Measurements from ENCODE around the gene LDLRAD4. TPM values are rescaled to one million over a fixed set of nuclear protein-coding genes. Genes with fewer than 3 reads are reported as not detected.

The LDLRAD4 gene
- 0.54 TPM in 1 of 2 replicates, not detected in the other for total RNA-seq (ENCODE audit: low replicate concordance)

DNA sequence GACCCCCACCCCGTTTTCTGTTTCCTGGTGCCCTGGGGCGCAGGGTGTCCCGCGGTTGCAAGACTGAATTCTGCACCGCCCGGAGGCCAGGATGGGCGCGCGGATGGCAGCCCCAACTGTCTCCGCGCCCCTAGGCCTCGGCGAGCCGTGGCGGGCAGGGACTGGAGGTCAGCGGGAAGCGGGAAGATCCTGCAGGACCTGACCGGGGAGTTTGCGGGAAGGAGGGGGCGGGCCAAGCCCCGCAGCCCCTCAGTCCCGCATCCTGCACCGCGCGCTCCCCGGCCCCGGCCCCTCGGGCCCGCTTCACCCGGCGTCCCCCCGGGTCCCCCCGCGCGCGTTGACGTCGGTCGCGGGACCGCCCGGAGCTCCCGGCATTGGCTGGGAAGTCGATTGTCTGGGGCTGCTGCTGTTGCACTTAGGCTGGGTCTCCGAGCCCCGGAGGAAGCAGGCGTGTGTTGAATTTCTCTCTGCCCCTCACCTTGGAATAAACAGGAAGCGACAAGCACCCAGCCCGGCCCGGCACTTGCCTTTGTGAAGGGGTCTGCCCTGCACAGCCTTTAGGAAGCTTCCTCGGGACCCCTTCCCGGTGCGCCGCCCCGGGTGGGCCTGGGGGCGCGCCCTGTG is at the start of gene LDLRAD4:
LDLRAD4 (plus strand) TSS at position 393 of the 624 bp plus-strand sequence.
- H3K4me3 ChIP-seq (ENCODE audit: low read depth, low read length): peak within 1 kb of the TSS; percentile 46
- no peak for TF ChIP-seq CTCF (IDR thresholded peaks at IDR 0.05; ENCODE audit: insufficient read depth, low read length)
- no peak for DNase-seq (ENCODE audit: low read depth)

DNA sequence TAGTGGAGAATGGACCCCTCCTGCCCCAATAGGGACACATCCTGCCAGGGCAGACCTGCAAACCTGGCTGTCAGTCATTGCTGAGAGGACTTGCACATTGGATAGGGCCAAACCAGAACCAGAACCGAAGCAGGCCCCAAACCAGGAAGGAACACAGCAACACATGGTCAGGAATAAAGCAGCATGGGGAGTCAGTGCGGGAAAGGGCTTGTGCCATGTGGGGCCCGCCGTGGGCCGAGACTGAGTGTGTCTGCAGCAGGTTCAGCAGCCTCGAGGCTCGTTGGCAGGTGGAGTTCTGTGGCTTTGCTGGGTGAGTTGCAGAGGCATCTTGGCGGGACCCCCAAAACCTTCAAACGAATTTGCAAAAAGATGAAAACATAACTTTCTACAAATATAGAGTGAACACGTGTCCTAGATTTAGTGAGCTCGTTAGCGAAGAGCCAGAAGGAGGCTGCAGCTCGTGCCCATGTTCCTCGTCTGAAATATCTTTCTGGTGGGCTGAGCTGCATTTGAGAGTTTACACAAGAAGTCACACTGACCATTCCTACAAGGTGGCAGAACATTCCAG is 44.9 kb upstream of the LDLRAD4 start:
- H3K4me3 ChIP-seq (ENCODE audit: low read depth, low read length): no peak overlapping the region
- TF ChIP-seq CTCF (IDR thresholded peaks at IDR 0.05; ENCODE audit: insufficient read depth, low read length): no peak
- no peak for DNase-seq (ENCODE audit: low read depth)

GRCh38 chr18:13175266-13175665 is 43.3 kb upstream of the LDLRAD4 start:
- TF ChIP-seq CTCF (IDR thresholded peaks at IDR 0.05; ENCODE audit: insufficient read depth, low read length): no peak
- H3K4me3 ChIP-seq (ENCODE audit: low read depth, low read length): no peak overlapping the region
- DNase-seq (ENCODE audit: low read depth): no peak

- TF ChIP-seq CTCF (IDR thresholded peaks at IDR 0.05; ENCODE audit: insufficient read depth, low read length): no peak
- no peak overlapping the region for H3K4me3 ChIP-seq (ENCODE audit: low read depth, low read length)
- DNase-seq (ENCODE audit: low read depth): no peak
Measured at GRCh38 chr18:13175754-13176210, 42.8 kb upstream of the LDLRAD4 start.

DNA sequence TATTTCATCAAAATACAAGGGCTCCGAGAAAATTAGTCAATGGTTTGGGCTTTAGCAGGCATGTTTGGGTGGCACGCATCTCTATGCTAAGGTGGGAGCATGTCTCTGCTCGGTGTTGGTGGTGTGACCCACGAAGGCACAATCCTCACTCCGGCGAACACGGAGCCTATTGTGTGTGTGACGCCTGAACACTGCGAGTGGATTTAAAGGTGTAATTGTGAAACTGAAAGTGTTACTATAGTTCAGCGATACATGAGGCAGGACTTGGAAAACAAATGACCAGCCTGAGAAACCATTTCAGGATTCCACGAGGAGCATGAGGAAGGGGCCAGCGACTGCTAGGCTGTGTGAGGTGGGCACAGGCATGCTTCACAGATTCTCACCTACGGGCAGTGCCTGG is 41.7 kb upstream of the LDLRAD4 start:
- no peak for TF ChIP-seq CTCF (IDR thresholded peaks at IDR 0.05; ENCODE audit: insufficient read depth, low read length)
- no peak for DNase-seq (ENCODE audit: low read depth)
- no peak overlapping the region for H3K4me3 ChIP-seq (ENCODE audit: low read depth, low read length)

DNA sequence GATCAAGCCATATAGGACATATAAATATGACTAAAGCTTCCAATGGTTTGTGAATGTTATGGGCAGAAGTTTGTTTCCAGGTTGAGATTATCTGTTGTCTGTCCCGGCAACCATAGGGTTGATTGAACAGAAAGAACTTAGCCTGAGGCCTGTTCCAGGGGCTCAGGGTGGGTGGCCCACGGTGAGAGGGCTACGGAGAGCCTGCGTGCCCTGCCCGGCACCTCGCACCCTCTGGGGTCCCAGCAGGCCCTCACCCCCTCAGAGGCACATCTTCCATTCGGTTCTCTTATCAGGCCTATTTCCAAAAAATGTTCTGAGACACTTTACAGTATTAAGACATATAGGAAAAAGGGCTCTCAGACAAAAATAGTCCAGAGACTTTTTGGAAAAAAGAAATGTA is 40.4 kb upstream of the LDLRAD4 start:
- no peak for TF ChIP-seq CTCF (IDR thresholded peaks at IDR 0.05; ENCODE audit: insufficient read depth, low read length)
- no peak overlapping the region for H3K4me3 ChIP-seq (ENCODE audit: low read depth, low read length)

More for the DNA sequence above, 40.4 kb upstream of the LDLRAD4 start:
- DNase-seq (ENCODE audit: low read depth): no peak
